Measurements from ENCODE around the gene C10orf95. TPM values are rescaled to one million over a fixed set of nuclear protein-coding genes. Genes with fewer than 3 reads are reported as not detected.
"Not testable (repeated sequence)": the region's sequence is repeated elsewhere in the genome, so short reads cannot be mapped to it uniquely, and the experiment has no call there.

Gene C10orf95
- polyA plus RNA-seq, 1 experiment: not detected

DNA sequence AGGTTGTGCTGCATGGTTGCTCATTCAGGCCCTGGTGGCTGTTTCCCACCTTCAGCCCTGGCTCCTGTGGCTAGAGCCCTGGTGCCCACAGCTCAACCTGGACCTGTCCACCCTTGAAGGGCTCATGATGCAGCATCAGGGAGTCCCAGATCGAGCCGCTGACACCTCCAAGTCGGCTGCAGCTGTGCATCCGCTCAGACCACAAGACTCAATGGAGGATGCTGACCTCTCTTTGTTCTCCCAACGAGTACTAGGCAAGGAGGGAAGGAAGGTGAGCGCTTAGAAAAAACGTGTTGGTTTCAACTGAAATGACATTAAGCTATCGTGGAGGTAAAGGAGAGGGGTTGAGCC, 9.5 kb upstream of the C10orf95 start:
- peaks cover 8% of the 10 kb centered on the region for H3K27me3 ChIP-seq (ENCODE audit: control insufficient read depth, insufficient read depth, low read length)
- ChIA-PET POLR2A (no interaction called here), CTCF (interaction anchor here (0.8 to 1.3 kb wide), 2 partner anchors 12 to 18 kb away, joined by 3 to 6 read pairs; no protein-coding TSS in a partner anchor)
- H3K4me3 ChIP-seq (ENCODE audit: low read depth, low read length): peak overlapping the region; percentile 64
- no peak for DNase-seq (ENCODE audit: low read depth, low spot score)
- no peaks in the 10 kb centered on the region for H3K9me3 ChIP-seq (ENCODE audit: control insufficient read depth, insufficient read depth, low read length)
- TF ChIP-seq, protein P1, sequence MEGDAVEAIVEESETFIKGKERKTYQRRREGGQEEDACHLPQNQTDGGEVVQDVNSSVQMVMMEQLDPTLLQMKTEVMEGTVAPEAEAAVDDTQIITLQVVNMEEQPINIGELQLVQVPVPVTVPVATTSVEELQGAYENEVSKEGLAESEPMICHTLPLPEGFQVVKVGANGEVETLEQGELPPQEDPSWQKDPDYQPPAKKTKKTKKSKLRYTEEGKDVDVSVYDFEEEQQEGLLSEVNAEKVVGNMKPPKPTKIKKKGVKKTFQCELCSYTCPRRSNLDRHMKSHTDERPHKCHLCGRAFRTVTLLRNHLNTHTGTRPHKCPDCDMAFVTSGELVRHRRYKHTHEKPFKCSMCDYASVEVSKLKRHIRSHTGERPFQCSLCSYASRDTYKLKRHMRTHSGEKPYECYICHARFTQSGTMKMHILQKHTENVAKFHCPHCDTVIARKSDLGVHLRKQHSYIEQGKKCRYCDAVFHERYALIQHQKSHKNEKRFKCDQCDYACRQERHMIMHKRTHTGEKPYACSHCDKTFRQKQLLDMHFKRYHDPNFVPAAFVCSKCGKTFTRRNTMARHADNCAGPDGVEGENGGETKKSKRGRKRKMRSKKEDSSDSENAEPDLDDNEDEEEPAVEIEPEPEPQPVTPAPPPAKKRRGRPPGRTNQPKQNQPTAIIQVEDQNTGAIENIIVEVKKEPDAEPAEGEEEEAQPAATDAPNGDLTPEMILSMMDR (IDR thresholded peaks at IDR 0.05; ENCODE audit: low read depth, low read length): no peak
- no peak overlapping the region for H3K27ac ChIP-seq (ENCODE audit: low read depth, low read length)

DNA sequence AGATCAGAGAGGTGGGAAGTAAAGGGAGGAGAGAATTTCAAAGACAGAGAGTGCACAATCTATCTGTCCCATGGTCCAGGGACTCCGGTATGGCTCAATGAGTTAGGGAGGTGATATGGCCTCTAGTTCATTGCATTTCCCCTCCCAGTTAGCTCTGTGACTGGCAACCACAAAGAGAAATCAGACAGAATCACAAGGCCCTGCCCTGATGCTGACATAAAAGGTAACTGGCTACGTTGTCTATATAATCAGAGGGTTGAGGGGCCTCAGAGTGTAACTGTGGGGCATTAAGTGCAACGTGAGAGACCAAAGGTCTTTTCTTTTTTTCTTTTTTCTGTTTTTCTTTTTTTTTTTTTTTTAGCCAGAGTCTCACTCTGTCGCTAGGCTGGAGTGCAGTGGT, 7.3 kb upstream of the C10orf95 start:
- no peak overlapping the region for H3K27ac ChIP-seq (ENCODE audit: low read depth, low read length)
- no peaks in the 10 kb centered on the region for H3K9me3 ChIP-seq (ENCODE audit: control insufficient read depth, insufficient read depth, low read length)
- TF ChIP-seq, protein P1 (IDR thresholded peaks at IDR 0.05; ENCODE audit: low read depth, low read length): no peak
- no peak for DNase-seq (ENCODE audit: low read depth, low spot score)
- ChIA-PET CTCF (no interaction called here), POLR2A (no interaction called here)
- H3K27me3 ChIP-seq (ENCODE audit: control insufficient read depth, insufficient read depth, low read length): peaks cover 6% of the 10 kb centered on the region
- no peak overlapping the region for H3K4me3 ChIP-seq (ENCODE audit: low read depth, low read length)

DNA sequence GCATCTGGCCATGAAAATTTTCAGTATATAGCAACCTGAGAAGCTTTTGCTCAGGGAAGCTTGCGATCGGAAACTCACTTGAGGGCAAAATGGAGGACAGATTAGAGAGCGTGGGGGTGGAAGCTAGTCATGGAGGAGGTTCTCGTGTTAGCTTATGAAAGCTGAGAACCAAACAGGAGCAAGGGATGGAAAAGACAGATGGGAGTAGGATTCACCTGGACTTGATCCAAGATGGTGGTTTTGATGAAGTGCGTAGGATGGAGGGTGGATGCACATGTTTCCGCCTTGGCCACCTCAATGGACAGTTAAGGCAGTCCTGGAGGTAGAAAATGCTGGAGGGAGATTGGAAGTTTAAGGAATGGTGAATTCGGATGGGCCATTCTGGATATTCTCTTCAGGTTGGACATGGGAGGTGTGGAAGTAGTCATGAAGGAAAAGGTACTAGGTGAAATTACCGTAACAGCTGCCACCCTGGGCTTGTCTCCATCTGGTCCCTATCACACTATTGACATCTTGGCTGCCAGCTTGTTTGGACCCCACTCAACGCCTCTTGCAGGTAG, 6.3 kb upstream of the C10orf95 start:
- H3K9me3 ChIP-seq (ENCODE audit: control insufficient read depth, insufficient read depth, low read length): no peaks in the 10 kb centered on the region
- no peak for DNase-seq (ENCODE audit: low read depth, low spot score)
- H3K4me3 ChIP-seq (ENCODE audit: low read depth, low read length): no peak overlapping the region
- ChIA-PET POLR2A (no interaction called here), CTCF (interaction anchor here (1.0 kb wide), 1 partner anchor 58 kb away, joined by 3 read pairs; no protein-coding TSS in a partner anchor)
- no peak overlapping the region for H3K27ac ChIP-seq (ENCODE audit: low read depth, low read length)
- TF ChIP-seq, protein P1 (IDR thresholded peaks at IDR 0.05; ENCODE audit: low read depth, low read length): no peak
- H3K27me3 ChIP-seq (ENCODE audit: control insufficient read depth, insufficient read depth, low read length): peaks cover 3% of the 10 kb centered on the region

DNA sequence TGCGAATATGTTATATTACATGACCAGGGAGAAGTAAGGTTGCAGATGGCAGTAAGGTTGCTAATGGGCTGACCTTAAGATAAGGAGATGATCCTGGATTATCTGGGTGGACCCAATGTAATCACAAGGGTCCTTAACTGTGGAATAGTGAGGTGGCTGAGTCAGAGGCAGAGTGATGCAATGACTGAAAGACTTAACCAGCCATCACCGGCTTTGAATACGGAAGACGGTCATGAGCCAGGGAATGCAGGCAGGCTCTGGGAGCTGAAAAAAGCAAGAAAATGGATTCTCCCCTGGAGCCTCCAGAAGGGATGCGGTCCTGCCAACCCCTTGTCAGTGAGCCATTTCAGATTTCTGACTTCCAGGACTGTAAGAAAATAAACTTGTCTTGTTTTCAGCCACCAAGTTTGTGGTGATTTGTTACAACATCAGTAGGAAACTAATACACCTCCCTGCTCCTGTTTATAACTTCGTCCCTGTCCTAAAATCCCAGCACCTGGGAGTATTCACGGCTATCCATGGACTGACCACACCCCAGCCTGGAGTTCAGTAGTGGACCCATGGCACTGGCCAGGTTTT, 4.6 kb upstream of the C10orf95 start:
- no peak overlapping the region for H3K4me3 ChIP-seq (ENCODE audit: low read depth, low read length)
- H3K27ac ChIP-seq (ENCODE audit: low read depth, low read length): peak overlapping the region; percentile 72
- peak; percentile 59 for DNase-seq (ENCODE audit: low read depth, low spot score)
- CTCF ChIA-PET: interaction anchor here (1.0 kb wide), 1 partner anchor 152 kb away, joined by 3 read pairs; no protein-coding TSS in a partner anchor
- POLR2A ChIA-PET: no interaction called here
- TF ChIP-seq, protein P1 (IDR thresholded peaks at IDR 0.05; ENCODE audit: low read depth, low read length): no peak
- H3K27me3 ChIP-seq (ENCODE audit: control insufficient read depth, insufficient read depth, low read length): no peaks in the 10 kb centered on the region
- H3K9me3 ChIP-seq (ENCODE audit: control insufficient read depth, insufficient read depth, low read length): no peaks in the 10 kb centered on the region; the same call in 1 of the 2 replicates

DNA sequence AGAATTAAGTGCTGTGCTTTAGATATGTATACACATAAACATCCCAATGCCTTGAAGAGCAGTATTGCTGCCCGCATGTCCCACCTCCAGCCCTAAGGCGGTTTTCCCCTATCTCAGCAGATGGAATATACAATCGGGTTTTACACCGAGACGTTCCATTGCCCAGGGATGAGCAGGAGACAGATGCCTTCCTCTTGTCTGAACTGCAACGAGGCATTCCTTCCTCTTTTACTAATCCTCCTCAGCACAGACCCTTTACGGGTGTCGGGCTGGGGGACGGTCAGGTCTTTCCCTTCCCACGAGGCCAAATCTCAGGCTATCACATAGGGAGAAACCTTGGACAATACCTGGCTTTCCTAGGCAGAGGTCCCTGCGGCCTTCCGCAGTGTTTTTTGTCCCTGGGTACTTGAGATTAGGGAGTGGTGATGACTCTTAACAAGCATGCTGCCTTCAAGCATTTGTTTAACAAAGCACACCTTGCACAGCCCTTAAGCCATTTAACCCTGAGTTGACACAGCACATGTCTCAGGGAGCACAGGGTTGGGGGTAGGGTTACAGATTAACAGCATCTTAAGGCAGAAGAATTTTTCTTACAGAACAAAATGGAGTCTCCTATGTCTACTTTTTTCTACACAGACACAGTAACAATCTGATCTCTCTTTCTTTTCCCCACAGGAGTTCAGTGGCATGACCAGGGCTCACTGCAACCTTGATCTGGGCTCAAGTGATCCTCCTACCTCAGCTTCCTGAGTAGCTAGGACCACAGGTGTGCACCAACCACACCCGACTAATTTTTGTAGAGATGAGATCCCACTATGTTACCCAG, 3.5 kb upstream of the C10orf95 start:
- H3K9me3 ChIP-seq (ENCODE audit: control insufficient read depth, insufficient read depth, low read length); H3K4me3 ChIP-seq (ENCODE audit: low read depth, low read length); H3K27me3 ChIP-seq (ENCODE audit: control insufficient read depth, insufficient read depth, low read length); POLR2A ChIA-PET; CTCF ChIA-PET; DNase-seq (ENCODE audit: low read depth, low spot score); H3K27ac ChIP-seq (ENCODE audit: low read depth, low read length): not testable (repeated sequence)
